ENCODE data around the gene MAPK7.

The MAPK7 gene

DNA sequence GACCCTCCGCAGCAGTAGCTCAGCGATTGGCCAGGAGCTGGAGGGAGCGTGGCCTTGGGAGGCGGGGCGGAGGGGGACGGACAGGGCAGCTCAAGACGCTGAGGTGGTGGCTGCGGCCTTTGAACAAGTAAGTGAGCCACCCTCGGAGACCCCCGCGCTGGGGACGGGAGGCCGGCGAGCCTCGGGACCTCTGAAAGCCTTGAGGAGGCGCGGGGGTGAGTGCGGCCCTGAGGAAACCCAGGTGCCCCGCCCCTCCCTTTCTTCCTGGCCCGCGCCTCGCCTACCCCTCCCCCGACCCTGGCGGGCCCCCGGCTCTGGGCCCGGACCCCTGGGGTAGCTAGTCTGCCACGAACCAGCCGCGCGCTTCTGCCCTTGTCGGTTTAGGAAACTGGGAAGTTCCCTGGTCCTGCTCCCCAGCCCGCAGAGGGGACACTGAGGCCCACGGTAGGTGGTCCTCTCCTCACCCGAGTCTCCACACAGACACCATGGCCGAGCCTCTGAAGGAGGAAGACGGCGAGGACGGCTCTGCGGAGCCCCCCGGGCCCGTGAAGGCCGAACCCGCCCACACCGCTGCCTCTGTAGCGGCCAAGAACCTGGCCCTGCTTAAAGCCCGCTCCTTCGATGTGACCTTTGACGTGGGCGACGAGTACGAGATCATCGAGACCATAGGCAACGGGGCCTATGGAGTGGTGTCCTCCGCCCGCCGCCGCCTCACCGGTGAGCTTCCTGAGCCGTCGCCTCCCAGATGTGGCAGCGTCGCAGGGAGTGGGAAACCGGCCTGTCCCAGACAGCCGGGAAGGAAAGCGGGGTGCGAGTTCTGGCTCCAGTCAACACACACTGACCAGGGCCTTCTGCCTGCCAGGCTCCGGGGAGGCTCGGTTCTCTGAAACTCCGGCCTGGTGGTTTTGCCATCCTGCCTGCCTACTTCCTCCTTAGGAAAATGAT lies at the start of gene MAPK7:
MAPK7 (plus strand) TSS at position 83 of the 945 bp plus-strand sequence; CDS start at position 486, 403 bp downstream.
- no peak for DNase-seq (ENCODE audit: low spot score)

DNA sequence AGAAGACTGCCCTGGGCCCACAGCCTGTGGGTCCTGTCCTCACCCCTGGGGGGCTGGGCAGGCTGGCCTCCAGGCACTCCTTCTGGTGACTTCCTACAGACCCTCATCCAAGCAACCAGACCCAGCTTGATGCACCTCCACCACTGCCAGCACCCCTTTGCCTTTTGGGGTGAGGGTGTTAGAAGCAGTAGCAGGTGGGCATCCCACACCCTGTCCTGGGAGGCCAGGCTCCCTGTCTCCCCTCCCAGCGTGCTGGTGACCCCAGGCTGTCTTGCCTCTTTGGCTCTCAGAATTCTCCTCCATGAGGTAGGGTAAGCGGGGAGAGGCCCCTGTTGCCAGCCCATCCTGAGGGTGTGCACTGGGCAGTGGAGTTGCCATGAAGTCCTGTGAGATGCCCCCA lies 49.2 kb upstream of the MAPK7 start:
- no peak for DNase-seq (ENCODE audit: low spot score)

DNA sequence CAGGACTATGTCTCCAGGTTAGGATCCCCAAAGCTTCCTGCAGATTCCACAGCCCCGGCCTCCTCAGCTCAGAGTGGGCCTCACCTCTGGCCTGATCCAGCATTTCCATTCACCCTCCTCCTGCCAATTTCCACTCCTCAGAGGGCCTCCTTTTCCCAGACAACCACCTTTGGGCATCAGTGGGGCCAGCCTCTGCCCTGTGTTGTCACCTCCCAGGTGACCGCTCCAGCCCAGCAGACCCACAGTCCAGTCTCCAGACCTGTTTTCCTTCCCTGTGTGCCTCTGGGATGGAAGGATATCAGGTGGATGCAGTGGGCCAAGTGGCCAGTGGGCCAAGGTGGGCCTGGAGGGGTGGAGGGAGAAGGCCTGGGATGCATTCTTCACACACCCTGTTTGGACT lies 48.5 kb upstream of the MAPK7 start:
- no peak for DNase-seq (ENCODE audit: low spot score)

DNA sequence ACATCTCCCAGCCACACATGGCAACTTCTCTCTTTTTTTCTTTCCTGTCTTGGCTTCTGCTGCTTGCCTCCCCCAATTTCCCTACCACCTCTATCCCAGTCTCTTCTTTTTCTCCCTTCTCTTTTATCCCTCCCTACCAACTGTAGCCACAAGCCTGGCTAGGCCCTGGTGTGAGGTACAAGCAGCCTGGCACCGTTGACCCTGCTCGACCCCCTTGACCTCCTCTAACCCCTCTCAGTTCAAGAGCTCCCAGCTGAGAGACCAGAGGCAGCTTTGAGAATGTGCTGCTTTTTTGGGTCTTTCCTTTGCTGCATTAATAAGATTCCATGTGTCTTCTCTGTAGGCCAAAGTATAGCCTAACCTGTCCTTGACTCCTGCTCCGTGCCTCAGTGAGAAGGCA lies 48.0 kb upstream of the MAPK7 start:
- no peak for DNase-seq (ENCODE audit: low spot score)

DNA sequence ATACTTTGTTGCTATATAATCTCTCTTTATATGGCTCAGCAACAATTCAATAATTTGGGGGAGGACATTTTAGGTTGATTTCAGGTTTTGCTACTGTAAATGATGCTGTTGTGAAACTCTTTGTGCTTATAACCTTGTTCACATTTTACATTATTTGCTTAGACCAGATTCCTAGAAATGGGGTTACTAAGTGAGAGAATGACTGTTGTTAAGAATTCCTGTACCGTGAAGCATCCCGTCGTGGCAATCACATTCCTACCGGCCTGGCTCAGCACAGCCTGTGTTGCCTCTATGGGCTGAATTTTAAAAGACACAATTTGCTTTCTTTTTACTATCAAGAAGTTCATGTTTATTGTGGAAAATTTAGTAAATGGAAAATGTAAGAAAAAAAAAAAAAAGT lies 47.2 kb upstream of the MAPK7 start:
- peak; percentile 92 for DNase-seq (ENCODE audit: low spot score)

- DNase-seq (ENCODE audit: low spot score) = no peak
Measured at GRCh38 chr17:19331543-19332245, 46.6 kb upstream of the MAPK7 start.

DNA sequence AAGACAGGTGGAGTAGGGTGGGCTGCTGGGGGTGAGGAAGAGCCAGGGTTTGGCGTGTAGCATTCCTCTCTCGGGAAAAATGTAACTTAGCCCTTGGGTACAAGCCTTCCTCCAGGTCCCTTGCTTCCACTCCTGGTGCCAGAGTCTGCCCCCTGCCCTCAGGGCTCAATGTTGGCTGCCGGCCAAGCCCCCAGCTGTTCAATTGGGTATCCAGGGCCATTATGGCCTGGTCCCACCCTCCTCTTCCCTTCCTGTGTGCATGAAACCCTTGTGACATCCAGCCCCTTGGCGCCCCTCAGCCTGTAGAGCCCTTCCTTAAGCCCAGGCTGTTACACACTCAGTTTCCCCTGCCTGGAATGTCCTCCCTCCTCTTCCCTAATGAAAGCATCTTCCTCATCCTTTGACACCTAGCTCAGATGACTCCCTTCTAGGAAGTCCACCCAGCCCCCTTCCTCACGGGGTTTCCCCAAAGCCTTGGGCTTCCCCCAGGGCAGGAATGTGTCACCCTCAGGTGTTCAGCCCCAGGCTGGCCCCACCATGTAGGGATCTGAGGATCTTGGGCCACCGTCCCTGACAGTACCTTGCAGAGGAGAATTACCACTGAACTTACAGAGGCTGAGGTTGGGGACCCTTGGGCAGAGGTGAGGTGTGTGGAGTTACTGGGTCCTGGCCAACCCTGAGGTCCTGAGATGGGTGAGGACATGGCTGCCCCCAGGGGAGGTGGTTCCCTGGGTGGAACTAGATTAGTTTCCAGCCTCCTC lies 45.7 kb upstream of the MAPK7 start:
- no peak for DNase-seq (ENCODE audit: low spot score)

DNA sequence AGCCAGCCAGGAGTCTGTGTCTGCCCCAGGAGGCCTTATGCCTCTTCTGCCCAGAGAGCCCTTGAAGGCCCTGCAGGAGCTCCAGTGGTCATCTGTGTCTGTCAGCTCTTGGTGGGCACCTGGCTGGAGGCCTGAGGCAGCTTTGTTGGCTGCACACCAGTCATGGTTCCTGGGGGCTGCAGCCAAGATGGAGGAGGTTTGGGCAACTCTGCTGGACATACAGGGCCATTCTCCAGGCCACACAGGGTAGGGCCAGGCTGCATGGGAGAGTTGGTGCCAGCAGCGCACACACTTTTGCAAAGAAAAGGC lies 45.2 kb upstream of the MAPK7 start:
- no peak for DNase-seq (ENCODE audit: low spot score)

- no peak for DNase-seq (ENCODE audit: low spot score)
Measured at GRCh38 chr17:19333736-19334290, 44.5 kb upstream of the MAPK7 start.

DNA sequence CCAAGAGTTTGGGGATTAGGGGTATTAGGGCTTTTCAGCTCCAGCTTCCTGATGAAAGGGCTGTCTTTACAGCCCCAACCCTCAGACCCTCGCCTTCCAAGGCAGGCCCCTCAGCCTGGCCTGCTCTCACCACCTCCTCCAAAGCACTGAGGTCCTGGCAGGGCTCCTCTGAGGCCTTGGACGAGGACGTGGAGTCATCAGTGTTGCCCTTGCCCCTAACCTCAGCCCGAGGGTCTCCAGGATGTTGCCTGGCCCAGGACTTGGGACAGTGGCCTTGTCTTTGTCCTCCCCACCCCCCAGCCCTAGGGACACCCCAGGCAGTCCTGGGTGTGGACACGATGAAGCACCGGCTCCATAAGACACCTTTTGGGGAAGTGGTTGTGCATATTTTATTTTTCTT lies 44.0 kb upstream of the MAPK7 start:
- no peak for DNase-seq (ENCODE audit: low spot score)

DNA sequence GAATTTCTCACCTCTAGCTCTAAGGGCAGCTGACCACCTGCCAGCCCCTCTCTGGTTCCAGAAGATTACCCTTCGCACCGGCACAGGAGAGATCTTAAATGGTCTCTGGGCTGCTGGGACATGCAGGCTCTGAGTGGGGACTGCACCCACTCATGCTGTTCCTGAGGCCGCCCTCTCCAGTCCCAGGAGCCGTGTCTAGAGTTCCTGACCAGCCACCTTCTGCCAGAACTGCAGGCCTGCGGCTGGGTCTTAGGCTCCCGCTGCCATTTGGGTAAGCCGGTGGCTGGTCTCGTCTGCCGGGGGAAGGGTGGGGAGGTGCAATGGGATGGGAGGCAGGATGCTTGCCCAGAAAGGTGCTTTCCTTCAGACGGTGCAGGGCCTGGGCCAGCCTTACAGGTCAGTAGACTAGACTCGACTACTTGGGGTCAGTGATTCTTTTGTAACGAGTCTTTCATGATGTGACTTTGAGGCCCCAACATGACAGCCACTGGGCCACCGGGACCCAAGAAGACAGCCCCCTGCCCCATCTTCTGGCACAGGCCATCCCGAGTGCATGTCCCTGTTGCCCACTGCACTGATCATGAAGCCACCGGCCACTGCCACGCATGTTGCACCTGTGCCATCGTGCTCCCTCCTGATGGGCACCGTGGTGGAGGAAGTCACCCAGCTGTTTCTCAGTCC lies 42.2 kb upstream of the MAPK7 start:
- no peak for DNase-seq (ENCODE audit: low spot score)

- peak; percentile 72 for DNase-seq (ENCODE audit: low spot score)
Measured at GRCh38 chr17:19336938-19337711, 41.2 kb upstream of the MAPK7 start.

GRCh38 chr17:19337712-19338023 lies 40.6 kb upstream of the MAPK7 start:
- no peak for DNase-seq (ENCODE audit: low spot score)

- peak; percentile 73 for DNase-seq (ENCODE audit: low spot score)
Measured at GRCh38 chr17:19338031-19338990, 40.0 kb upstream of the MAPK7 start.

- no peak for DNase-seq (ENCODE audit: low spot score)
Measured at GRCh38 chr17:19339341-19339815, 38.9 kb upstream of the MAPK7 start.

- DNase-seq (ENCODE audit: low spot score) = no peak
Measured at GRCh38 chr17:19341211-19341631, 37.1 kb upstream of the MAPK7 start.

DNA sequence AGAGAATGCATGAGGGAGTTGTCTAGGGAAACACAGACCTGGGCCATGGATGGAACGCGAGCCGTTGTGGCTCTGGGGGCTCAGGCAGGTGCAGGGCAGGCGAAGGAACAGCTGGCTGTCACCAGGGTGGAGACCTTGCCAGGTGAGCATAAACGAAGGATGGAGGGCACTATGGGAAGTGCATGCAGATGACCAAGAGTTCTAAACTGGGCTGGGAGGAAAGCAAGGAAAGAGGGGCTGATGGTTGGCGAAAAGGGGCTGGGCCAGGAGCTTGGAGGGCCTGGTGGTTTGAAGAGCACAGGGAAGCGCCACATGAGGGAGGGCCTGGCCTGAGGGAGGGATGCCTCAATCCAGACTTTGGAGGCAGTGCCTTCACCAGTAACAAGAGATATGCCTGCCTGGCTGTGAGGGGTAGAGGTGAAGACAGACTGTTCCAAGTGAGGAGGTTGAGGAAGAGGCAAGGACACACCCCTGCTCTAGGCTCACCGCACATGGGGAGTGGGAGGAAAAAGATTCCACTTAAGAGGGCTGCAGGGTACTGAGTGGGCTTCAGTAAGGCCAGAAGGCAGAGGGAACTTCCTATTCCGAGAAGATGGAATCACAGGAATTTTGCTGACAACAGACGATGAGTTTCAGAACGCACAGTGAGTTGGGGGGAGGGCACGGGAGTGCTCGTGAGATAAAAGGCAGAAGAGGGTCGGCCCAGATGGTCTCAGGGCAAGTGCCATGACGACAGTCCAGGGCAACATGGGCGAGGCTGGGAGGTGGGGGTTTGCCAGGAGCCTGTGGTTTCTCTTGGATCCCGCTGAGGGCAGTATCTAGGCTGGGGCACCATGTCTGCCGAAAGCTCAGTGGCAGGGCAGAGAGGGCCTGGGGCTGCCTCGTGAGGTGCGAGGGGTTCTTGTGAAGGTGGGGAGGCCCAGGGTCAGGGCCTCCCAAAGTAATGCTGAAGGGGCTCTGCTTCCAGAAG lies 36.4 kb upstream of the MAPK7 start:
- peak; percentile 36 for DNase-seq (ENCODE audit: low spot score)

- DNase-seq (ENCODE audit: low spot score) = no peak
Measured at GRCh38 chr17:19342611-19343255, 35.6 kb upstream of the MAPK7 start.
